GM19238 (cell line): ENCODE measurements around the gene CCDC183.
"Not testable (repeated sequence)": the region's sequence is repeated elsewhere in the genome, so short reads cannot be mapped to it uniquely, and the experiment has no call there.

Experiments used
- DNase-seq: peaks from one replicate; pipeline ENCODE4 v3.0.0; 2011; ENCODE audit warnings: low spot score; ENCODE audit not compliant: insufficient read length

The CCDC183 gene

GRCh38 chr9:136784997-136785361 lies 11.2 kb upstream of the CCDC183 start:
- no peak for DNase-seq

GRCh38 chr9:136785565-136786355 lies 10.4 kb upstream of the CCDC183 start:
- DNase-seq = not testable (repeated sequence)

- DNase-seq = no peak
Observed at GRCh38 chr9:136786451-136786850, 9.7 kb upstream of the CCDC183 start.

GRCh38 chr9:136786983-136787382 lies 9.2 kb upstream of the CCDC183 start:
- DNase-seq = not testable (repeated sequence)

- no peak for DNase-seq
Observed at GRCh38 chr9:136787690-136788400, 8.3 kb upstream of the CCDC183 start.

- not testable (repeated sequence) for DNase-seq
Observed at GRCh38 chr9:136788644-136789522, 7.3 kb upstream of the CCDC183 start.

- DNase-seq = no peak
Observed at GRCh38 chr9:136789523-136789937, 6.6 kb upstream of the CCDC183 start.

GRCh38 chr9:136790640-136791515 lies 5.3 kb upstream of the CCDC183 start, which contains the start of gene TMEM141:
TMEM141 (plus strand) TSS chr9:136791344; CDS start chr9:136791371, 27 bp downstream.
- DNase-seq = peak; percentile 96

- no peak for DNase-seq
Observed at GRCh38 chr9:136791516-136792276, 4.4 kb upstream of the CCDC183 start.

- DNase-seq = no peak
Observed at GRCh38 chr9:136792321-136793085, 3.6 kb upstream of the CCDC183 start.

GRCh38 chr9:136793086-136793946 lies 2.8 kb upstream of the CCDC183 start:
- no peak for DNase-seq

- DNase-seq = no peak
Observed at GRCh38 chr9:136794281-136794999, 1.7 kb upstream of the CCDC183 start.

- no peak for DNase-seq
Observed at GRCh38 chr9:136795000-136795348, 1.2 kb upstream of the CCDC183 start.

- DNase-seq = not testable (repeated sequence)
Observed at GRCh38 chr9:136796775-136797347, 723 bp downstream of the CCDC183 start.

GRCh38 chr9:136798708-136799078 lies 2.6 kb downstream of the CCDC183 start:
- no peak for DNase-seq

- no peak for DNase-seq
Observed at GRCh38 chr9:136799079-136799853, 3.1 kb downstream of the CCDC183 start.
